CD8-positive, alpha-beta memory T cell (primary cell): Measurements from ENCODE around the gene CTNNBL1. TPM values are rescaled to one million over a fixed set of nuclear protein-coding genes. Genes with fewer than 3 reads are reported as not detected.

Experiments used
- CTCF ChIA-PET: fragments of 350-600 bp; sonication (Branson Sonifier 250); formaldehyde crosslinking; loops from one replicate; lab custom pipeline; 2021; ENCODE audit warnings: antibody characterized with exemption; lab: Charles Lee
- POLR2A ChIA-PET: fragments of 350-600 bp; sonication (Branson Sonifier 250); formaldehyde crosslinking; loops from one replicate; lab custom pipeline; 2021; ENCODE audit warnings: antibody characterized with exemption; lab: Charles Lee
- DNase-seq, 5 donors: peaks; one replicate each; pipeline versions ENCODE4 v3.0.0 to v3.0.0-alpha.2; 2020 to 2022; ENCODE audit warnings: mixed read lengths in 1 of 5
- H3K27ac ChIP-seq: one replicate; pipeline ENCODE4 v1.7.0; 2013; ENCODE audit warnings: low read depth, mild to moderate bottlenecking, low read length, moderate library complexity
- H3K27me3 ChIP-seq: 2 replicates; pipeline ENCODE4 v1.7.0; 2013; ENCODE audit warnings: low read length, mild to moderate bottlenecking; ENCODE audit not compliant: insufficient read depth, poor library complexity, severe bottlenecking
- H3K36me3 ChIP-seq: 2 replicates; pipeline ENCODE4 v1.7.0; 2013; ENCODE audit warnings: mild to moderate bottlenecking, low read length, moderate library complexity; ENCODE audit not compliant: insufficient read depth
- H3K4me1 ChIP-seq: 2 replicates; pipeline ENCODE4 v1.7.0; 2013; ENCODE audit warnings: mild to moderate bottlenecking, low read length, moderate library complexity; ENCODE audit not compliant: insufficient read depth
- H3K4me3 ChIP-seq: 2 replicates; pipeline ENCODE4 v1.7.0; 2013; ENCODE audit warnings: mild to moderate bottlenecking, low read length
- H3K9me3 ChIP-seq: 2 replicates; pipeline ENCODE4 v1.7.0; 2013; ENCODE audit warnings: mild to moderate bottlenecking, low read length
- H3K27ac Mint-ChIP-seq, 8 donors: one replicate each; pipeline ENCODE4 v1.8.0; 2020 to 2021; ENCODE audit warnings: mixed read lengths in 8 of 8, mild to moderate bottlenecking in 6 of 8, inconsistent platforms in 3 of 8, moderate library complexity in 3 of 8
- H3K27me3 Mint-ChIP-seq, 2 donors: one replicate each; pipeline ENCODE4 v1.8.0; 2020 to 2021; ENCODE audit warnings: mixed read lengths in 2 of 2, mild to moderate bottlenecking in 1 of 2, moderate library complexity in 1 of 2
- H3K36me3 Mint-ChIP-seq, 3 donors: one replicate each; pipeline ENCODE4 v1.8.0; 2020 to 2021; ENCODE audit warnings: mixed read lengths in 3 of 3, inconsistent platforms in 1 of 3, mild to moderate bottlenecking in 1 of 3
- H3K4me1 Mint-ChIP-seq, 3 donors: one replicate each; pipeline ENCODE4 v1.8.0; 2020 to 2021; ENCODE audit warnings: mixed read lengths in 3 of 3, inconsistent platforms in 1 of 3, mild to moderate bottlenecking in 1 of 3
- H3K4me3 Mint-ChIP-seq, 7 donors: one replicate each; pipeline ENCODE4 v1.8.0; 2020 to 2021; ENCODE audit warnings: mixed read lengths in 7 of 7, mild to moderate bottlenecking in 6 of 7, moderate library complexity in 4 of 7, inconsistent platforms in 2 of 7
- H3K9me3 Mint-ChIP-seq, 5 donors: one replicate each; pipeline ENCODE4 v1.8.0; 2020 to 2022; ENCODE audit warnings: mixed read lengths in 5 of 5, mild to moderate bottlenecking in 3 of 5, moderate library complexity in 2 of 5, inconsistent platforms in 1 of 5
- polyA plus RNA-seq: library from polyadenylated mRNA; unstranded; fragments of 300-500 nt; fragmentation: Illumina TruSeq; gene quantifications from one replicate; pipeline ENCODE4 v1.2.3, GENCODE V29; 2021
- total RNA-seq, 2 experiments: library from RNA; stranded (reverse); gene quantifications; one replicate each; pipeline ENCODE4 v1.2.3, GENCODE V29; 2021

Gene CTNNBL1
- total and polyA plus RNA-seq, 3 experiments from 2014 or later: 86.8 to 97.8 (median 88.9) TPM

GRCh38 chr20:37868851-37869333 lies 175.1 kb downstream of the CTNNBL1 start:
- H3K9me3 ChIP-seq: no peaks in the 10 kb centered on the region
- peaks cover 11% of the 10 kb centered on the region for H3K36me3 ChIP-seq
- no peaks in the 10 kb centered on the region for H3K4me1 ChIP-seq
- CTCF ChIA-PET: no interaction called here
- no peaks in the 10 kb centered on the region for H3K27me3 ChIP-seq
- no peak overlapping the region for H3K4me3 ChIP-seq
- Mint-ChIP-seq H3K27ac (peak overlapping the region in 2 of 8 donors; percentile 17 to 25), H3K36me3 (peaks cover 9 to 88% (median 22%) of the 10 kb centered on the region in 3 donors), H3K9me3 (no peaks in the 10 kb centered on the region), H3K4me1 (no peaks in the 10 kb centered on the region), H3K27me3 (no peaks in the 10 kb centered on the region), H3K4me3 (no peak overlapping the region)
- POLR2A ChIA-PET: no interaction called here
- no peak for DNase-seq
- H3K27ac ChIP-seq: no peak overlapping the region

DNA sequence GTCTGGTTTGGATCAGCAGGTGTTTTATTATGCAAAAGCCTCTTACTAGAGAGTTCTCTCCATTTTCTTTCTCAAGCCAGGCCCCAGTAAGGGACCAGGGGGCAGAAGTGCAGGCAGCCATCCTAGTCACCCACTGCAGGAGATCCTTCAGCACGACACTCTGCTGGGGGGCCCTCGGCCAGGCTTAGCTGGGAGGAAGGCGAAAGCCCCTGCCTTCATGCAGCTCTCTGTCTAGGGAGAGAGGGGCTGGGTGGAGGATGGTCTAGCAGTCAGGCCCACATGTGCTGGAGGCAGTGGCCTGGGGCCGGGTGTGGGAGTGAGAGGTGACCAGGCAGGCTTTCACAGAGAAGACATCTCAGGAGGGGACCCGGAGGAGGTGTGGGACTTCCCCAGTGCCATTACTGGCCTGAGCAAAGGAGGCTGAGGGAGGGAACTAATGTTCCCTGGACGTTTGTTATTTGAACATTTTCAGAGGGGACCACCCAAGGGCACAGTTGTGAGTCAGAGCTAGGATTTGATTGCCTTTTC lies 175.6 kb downstream of the CTNNBL1 start:
- Histone ChIP-seq H3K4me3 (no peak overlapping the region), H3K9me3 (no peaks in the 10 kb centered on the region), H3K4me1 (no peaks in the 10 kb centered on the region), H3K27ac (no peak overlapping the region), H3K36me3 (peaks cover 11% of the 10 kb centered on the region), H3K27me3 (no peaks in the 10 kb centered on the region)
- Mint-ChIP-seq H3K36me3 (peaks cover 9 to 90% (median 25%) of the 10 kb centered on the region in 3 donors), H3K4me3 (no peak overlapping the region), H3K27me3 (no peaks in the 10 kb centered on the region), H3K27ac (no peak overlapping the region), H3K4me1 (no peaks in the 10 kb centered on the region), H3K9me3 (no peaks in the 10 kb centered on the region)
- CTCF ChIA-PET: no interaction called here
- no peak for DNase-seq
- POLR2A ChIA-PET: no interaction called here

- Mint-ChIP-seq H3K27me3 (no peaks in the 10 kb centered on the region), H3K27ac (peak overlapping the region in 2 of 8 donors; percentile 24 to 90), H3K36me3 (peaks cover 9 to 84% (median 23%) of the 10 kb centered on the region in 3 donors), H3K4me1 (no peaks in the 10 kb centered on the region), H3K9me3 (no peaks in the 10 kb centered on the region), H3K4me3 (no peak overlapping the region)
- Histone ChIP-seq H3K36me3 (peaks cover 11% of the 10 kb centered on the region), H3K9me3 (no peaks in the 10 kb centered on the region), H3K4me1 (no peaks in the 10 kb centered on the region), H3K27me3 (no peaks in the 10 kb centered on the region), H3K27ac (no peak overlapping the region), H3K4me3 (no peak overlapping the region)
- ChIA-PET CTCF (no interaction called here), POLR2A (no interaction called here)
- no peak for DNase-seq
Measured at GRCh38 chr20:37870294-37870693, 176.5 kb downstream of the CTNNBL1 start.

- H3K4me3 Mint-ChIP-seq: no peak overlapping the region
- no peak overlapping the region for H3K27ac Mint-ChIP-seq
- no peaks in the 10 kb centered on the region for H3K9me3 Mint-ChIP-seq
- H3K4me3 ChIP-seq: no peak overlapping the region
- H3K36me3 Mint-ChIP-seq: peaks cover 9 to 75% (median 23%) of the 10 kb centered on the region in 3 donors
- DNase-seq: no peak
- H3K27me3 ChIP-seq: no peaks in the 10 kb centered on the region
- H3K27ac ChIP-seq: no peak overlapping the region
- no peaks in the 10 kb centered on the region for H3K4me1 ChIP-seq
- no peaks in the 10 kb centered on the region for H3K9me3 ChIP-seq
- peaks cover 11% of the 10 kb centered on the region for H3K36me3 ChIP-seq
- H3K27me3 Mint-ChIP-seq: no peaks in the 10 kb centered on the region
- CTCF ChIA-PET: no interaction called here
- POLR2A ChIA-PET: no interaction called here
- no peaks in the 10 kb centered on the region for H3K4me1 Mint-ChIP-seq
Measured at GRCh38 chr20:37871751-37872150, 177.9 kb downstream of the CTNNBL1 start.

DNA sequence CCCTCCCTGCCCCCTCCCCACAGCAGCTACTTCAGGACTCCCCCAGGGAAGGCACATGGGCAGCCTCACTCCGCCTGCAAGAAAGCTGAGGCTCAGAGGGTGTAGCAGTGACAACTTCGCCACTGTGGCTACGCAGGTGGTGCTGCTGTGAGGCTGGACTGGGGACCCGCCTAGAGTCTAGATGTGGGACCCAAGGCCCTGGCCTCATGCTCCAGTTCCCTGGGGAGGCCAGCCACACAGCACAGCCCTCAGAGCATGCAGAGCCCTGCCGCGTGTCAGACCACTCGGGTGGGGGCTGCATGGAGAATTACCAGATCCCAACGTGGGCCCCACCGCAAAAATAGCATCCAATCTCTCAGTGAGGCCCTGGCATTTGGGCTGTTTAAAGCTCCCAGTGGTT lies 178.3 kb downstream of the CTNNBL1 start:
- H3K4me1 ChIP-seq: no peaks in the 10 kb centered on the region
- Mint-ChIP-seq H3K4me1 (no peaks in the 10 kb centered on the region), H3K9me3 (no peaks in the 10 kb centered on the region), H3K27me3 (no peaks in the 10 kb centered on the region), H3K27ac (peak overlapping the region in 1 of 8 donors; percentile 26), H3K4me3 (no peak overlapping the region), H3K36me3 (peaks cover 8 to 71% (median 23%) of the 10 kb centered on the region in 3 donors)
- no peak overlapping the region for H3K4me3 ChIP-seq
- H3K36me3 ChIP-seq: peaks cover 11% of the 10 kb centered on the region
- H3K27me3 ChIP-seq: no peaks in the 10 kb centered on the region
- CTCF ChIA-PET: no interaction called here
- H3K27ac ChIP-seq: no peak overlapping the region
- H3K9me3 ChIP-seq: no peaks in the 10 kb centered on the region
- POLR2A ChIA-PET: no interaction called here
- DNase-seq: no peak

DNA sequence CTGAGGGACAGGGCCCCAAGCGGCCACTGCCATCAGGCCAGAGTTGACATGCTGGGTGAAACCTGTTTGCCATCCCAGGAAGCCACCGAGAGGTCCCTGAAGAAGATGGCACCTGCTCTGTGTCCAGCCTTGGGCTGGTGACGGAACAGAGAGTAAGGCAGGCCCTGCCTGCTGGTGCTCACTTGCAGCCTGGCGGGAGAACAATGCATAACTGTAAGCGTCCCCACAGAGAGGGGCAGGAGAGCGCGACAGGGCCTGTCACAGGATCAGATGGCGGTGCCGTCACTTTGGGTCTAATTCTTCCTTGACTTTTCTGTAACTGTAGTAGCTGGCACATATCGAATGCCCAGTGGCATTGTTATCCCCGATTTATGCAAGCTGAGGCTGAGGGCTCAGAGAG lies 180.1 kb downstream of the CTNNBL1 start:
- no peak overlapping the region for H3K4me3 Mint-ChIP-seq
- H3K36me3 Mint-ChIP-seq: peaks cover 3 to 57% (median 23%) of the 10 kb centered on the region in 3 donors
- H3K4me1 Mint-ChIP-seq: no peaks in the 10 kb centered on the region
- H3K27me3 ChIP-seq: no peaks in the 10 kb centered on the region
- no peak overlapping the region for H3K27ac Mint-ChIP-seq
- no peak overlapping the region for H3K27ac ChIP-seq
- no peak overlapping the region for H3K4me3 ChIP-seq
- no peaks in the 10 kb centered on the region for H3K9me3 Mint-ChIP-seq
- DNase-seq: no peak
- CTCF ChIA-PET: no interaction called here
- H3K36me3 ChIP-seq: peaks cover 8% of the 10 kb centered on the region
- POLR2A ChIA-PET: no interaction called here
- no peaks in the 10 kb centered on the region for H3K4me1 ChIP-seq
- no peaks in the 10 kb centered on the region for H3K9me3 ChIP-seq
- no peaks in the 10 kb centered on the region for H3K27me3 Mint-ChIP-seq

GRCh38 chr20:37875460-37876175 lies 181.8 kb downstream of the CTNNBL1 start:
- CTCF ChIA-PET: no interaction called here
- no peak overlapping the region for H3K27ac Mint-ChIP-seq
- H3K4me1 Mint-ChIP-seq: no peaks in the 10 kb centered on the region
- Histone ChIP-seq H3K36me3 (no peaks in the 10 kb centered on the region), H3K27me3 (no peaks in the 10 kb centered on the region), H3K4me3 (no peak overlapping the region), H3K27ac (no peak overlapping the region), H3K9me3 (no peaks in the 10 kb centered on the region), H3K4me1 (no peaks in the 10 kb centered on the region)
- no peaks in the 10 kb centered on the region for H3K27me3 Mint-ChIP-seq
- peaks cover 0 to 40% (median 15%) of the 10 kb centered on the region in 3 donors for H3K36me3 Mint-ChIP-seq
- H3K9me3 Mint-ChIP-seq: no peaks in the 10 kb centered on the region
- POLR2A ChIA-PET: no interaction called here
- H3K4me3 Mint-ChIP-seq: no peak overlapping the region
- no peak for DNase-seq

- Histone ChIP-seq H3K27me3 (no peaks in the 10 kb centered on the region), H3K4me1 (no peaks in the 10 kb centered on the region), H3K36me3 (no peaks in the 10 kb centered on the region), H3K27ac (no peak overlapping the region), H3K9me3 (no peaks in the 10 kb centered on the region), H3K4me3 (no peak overlapping the region)
- no peak overlapping the region for H3K4me3 Mint-ChIP-seq
- CTCF ChIA-PET: no interaction called here
- no peaks in the 10 kb centered on the region for H3K27me3 Mint-ChIP-seq
- H3K4me1 Mint-ChIP-seq: no peaks in the 10 kb centered on the region
- no peak for DNase-seq
- POLR2A ChIA-PET: no interaction called here
- H3K9me3 Mint-ChIP-seq: no peaks in the 10 kb centered on the region
- no peak overlapping the region for H3K27ac Mint-ChIP-seq
- peaks cover 0 to 27% (median 7%) of the 10 kb centered on the region in 3 donors for H3K36me3 Mint-ChIP-seq
Measured at GRCh38 chr20:37876863-37877262, 183.0 kb downstream of the CTNNBL1 start.
